Measurements from ENCODE around the gene GNAZ.

- TF ChIP-seq CTCF (IDR thresholded peaks at IDR 0.05): no peak
- TF ChIP-seq POLR2A (IDR thresholded peaks at IDR 0.05): no peak
Measured at GRCh38 chr22:23130697-23131096, 60.4 kb downstream of the GNAZ start.
